Esophagus squamous epithelium (tissue), 5 donors: Measurements from ENCODE around the gene RUNX1. TPM values are rescaled to one million over a fixed set of nuclear protein-coding genes. Genes with fewer than 3 reads are reported as not detected.
"Not testable (repeated sequence)": the region's sequence is repeated elsewhere in the genome, so short reads cannot be mapped to it uniquely, and the experiment has no call there.

ENCODE experiments used
- DNase-seq: peaks from one replicate; lab custom pipeline; 2025; lab: John Stamatoyannopoulos, UW
- H3K27ac ChIP-seq, 4 donors: fragments of 200-600 bp; sonication (generic); one replicate each; pipeline ENCODE4 v1.5.1; 2016 to 2019; ENCODE audit warnings: mild to moderate bottlenecking in 1 of 4
- H3K27me3 ChIP-seq, 4 donors: fragments of 200-600 bp; sonication (generic); 1 replicate in 3 of 4; 2 replicates in 1 of 4; pipeline versions ENCODE4 v1.5.1 to v1.6.0; 2017 to 2021; ENCODE audit warnings: antibody characterized with exemption in 1 of 4
- H3K36me3 ChIP-seq, 3 donors: fragments of 200-600 bp; sonication (generic); one replicate each; pipeline ENCODE4 v1.5.1; 2016 to 2019
- H3K4me1 ChIP-seq, 3 donors: fragments of 200-600 bp; sonication (generic); one replicate each; pipeline ENCODE4 v1.5.1; 2017 to 2019
- H3K4me3 ChIP-seq, 4 donors: fragments of 200-600 bp; sonication (generic); 1 replicate in 3 of 4; 2 replicates in 1 of 4; pipeline ENCODE4 v1.5.1; 2016 to 2019; ENCODE audit warnings: mild to moderate bottlenecking in 2 of 4, moderate library complexity in 1 of 4
- H3K9me3 ChIP-seq, 3 donors: fragments of 200-600 bp; sonication (generic); one replicate each; pipeline ENCODE4 v1.5.1; 2016 to 2019
- POLR2A ChIP-seq, 4 donors: fragments of 450-650 bp; IDR thresholded peaks; one replicate each; pipeline ENCODE4 v1.6.1; 2017; ENCODE audit warnings: antibody characterized with exemption in 4 of 4, mild to moderate bottlenecking in 4 of 4, moderate library complexity in 3 of 4
- WGBS, 2 donors: methylation state at CpG; one replicate each; pipeline ENCODE4 v1.1.5; 2018; 5-methylcytosine and 5-hydroxymethylcytosine counted together
- intact Hi-C: fragments of 100-400 bp; cut with DNase I; formaldehyde crosslinking; loops from one replicate; pipeline ENCODE4 v1.15.0; 2022
- total RNA-seq, 4 donors: library from RNA; depleted of rRNA; stranded (reverse); fragments of >200 nt; gene quantifications; one replicate each; pipeline ENCODE4 v1.1.0, GENCODE V29; 2016
- TF ChIP-seq, protein P1 (sequence below), 6 experiments: fragments of 450-650 bp in 4 of 6; fragments of 200-600 bp in 2 of 6; sonication (generic) in 2 of 6; IDR thresholded peaks; one replicate each; pipeline ENCODE4 v1.5.1; 2016 to 2019; ENCODE audit warnings: antibody characterized with exemption in 6 of 6, mild to moderate bottlenecking in 4 of 6, moderate library complexity in 4 of 6
- donor health status: DM: yes; HTN: yes; CAD: no.

RUNX1 gene
- total RNA-seq, 4 donors from 2014 or later: 8.2 to 25.4 (median 18.3) TPM

DNA sequence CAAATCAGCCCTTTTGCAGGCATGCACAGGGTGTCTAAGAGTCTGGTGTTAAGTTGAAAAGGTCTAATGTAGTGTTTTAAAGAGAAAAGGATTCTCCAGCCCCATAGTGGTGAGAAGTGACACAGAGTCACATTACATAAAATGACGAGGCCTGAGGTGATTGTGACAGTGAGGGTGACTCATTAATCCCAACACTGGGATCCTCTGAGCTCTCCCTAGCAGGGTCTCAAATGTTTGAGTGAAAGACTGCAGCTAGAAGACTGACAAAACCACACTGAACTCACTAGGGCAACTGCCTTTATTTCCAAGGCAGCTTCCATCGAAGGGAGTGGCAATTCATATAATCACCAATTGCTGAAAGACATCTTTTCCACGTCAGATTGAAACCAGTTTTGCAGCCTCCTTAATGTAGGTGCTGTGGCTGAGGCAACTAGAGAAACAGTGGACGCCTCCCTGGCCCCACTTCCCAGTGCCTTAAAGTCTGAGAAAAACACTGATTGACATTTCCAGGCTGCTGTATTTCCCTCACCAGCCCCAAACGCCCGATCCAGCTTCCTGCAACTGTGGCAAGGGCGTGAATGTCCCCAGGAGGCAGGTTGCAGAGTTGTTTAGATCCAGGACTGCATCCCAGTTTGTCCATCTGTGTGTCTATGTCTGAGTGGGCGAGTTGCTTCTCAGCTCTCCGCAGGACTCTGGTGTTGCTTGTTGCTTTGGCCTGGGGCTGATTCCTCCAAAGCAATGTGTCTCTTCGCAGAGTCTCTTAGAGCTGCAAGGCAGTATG is 81.4 kb downstream of the RUNX1 start:
- H3K4me1 ChIP-seq: peaks cover 0 to 9% (median 0%) of the 10 kb centered on the region in 3 donors
- H3K27ac ChIP-seq: no peak overlapping the region
- H3K9me3 ChIP-seq: no peaks in the 10 kb centered on the region
- TF ChIP-seq, protein P1, sequence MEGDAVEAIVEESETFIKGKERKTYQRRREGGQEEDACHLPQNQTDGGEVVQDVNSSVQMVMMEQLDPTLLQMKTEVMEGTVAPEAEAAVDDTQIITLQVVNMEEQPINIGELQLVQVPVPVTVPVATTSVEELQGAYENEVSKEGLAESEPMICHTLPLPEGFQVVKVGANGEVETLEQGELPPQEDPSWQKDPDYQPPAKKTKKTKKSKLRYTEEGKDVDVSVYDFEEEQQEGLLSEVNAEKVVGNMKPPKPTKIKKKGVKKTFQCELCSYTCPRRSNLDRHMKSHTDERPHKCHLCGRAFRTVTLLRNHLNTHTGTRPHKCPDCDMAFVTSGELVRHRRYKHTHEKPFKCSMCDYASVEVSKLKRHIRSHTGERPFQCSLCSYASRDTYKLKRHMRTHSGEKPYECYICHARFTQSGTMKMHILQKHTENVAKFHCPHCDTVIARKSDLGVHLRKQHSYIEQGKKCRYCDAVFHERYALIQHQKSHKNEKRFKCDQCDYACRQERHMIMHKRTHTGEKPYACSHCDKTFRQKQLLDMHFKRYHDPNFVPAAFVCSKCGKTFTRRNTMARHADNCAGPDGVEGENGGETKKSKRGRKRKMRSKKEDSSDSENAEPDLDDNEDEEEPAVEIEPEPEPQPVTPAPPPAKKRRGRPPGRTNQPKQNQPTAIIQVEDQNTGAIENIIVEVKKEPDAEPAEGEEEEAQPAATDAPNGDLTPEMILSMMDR (IDR thresholded peaks at IDR 0.05): no peak
- no peak for TF ChIP-seq POLR2A (IDR thresholded peaks at IDR 0.05)
- WGBS, 2 donors: 67 to 70% methylated on average over 3 to 9 of the region's 10 CpGs
- peaks cover 0 to 13% (median 0%) of the 10 kb centered on the region in 4 donors for H3K27me3 ChIP-seq
- no peak for DNase-seq
- H3K36me3 ChIP-seq: no peaks in the 10 kb centered on the region
- intact Hi-C loops: no loop called here
- H3K4me3 ChIP-seq: no peak overlapping the region

DNA sequence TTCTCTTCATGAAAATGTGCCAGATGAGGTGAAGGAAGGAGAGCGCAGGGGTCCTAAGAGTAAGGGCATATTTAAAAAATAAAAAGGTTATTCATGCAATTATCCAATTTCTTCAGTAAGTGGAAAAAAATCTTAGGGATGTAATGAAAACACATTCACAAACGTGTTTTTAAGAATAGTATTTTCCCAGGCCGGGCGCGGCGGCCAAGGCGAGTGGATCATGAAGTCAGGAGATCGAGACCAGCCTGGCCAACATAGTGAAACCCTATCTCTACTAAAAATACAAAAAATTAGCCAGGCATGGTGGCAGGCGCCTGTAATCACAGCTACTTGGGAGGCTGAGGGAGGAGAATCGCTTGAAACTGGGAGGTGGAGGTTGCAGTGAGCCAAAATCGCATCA is 82.2 kb downstream of the RUNX1 start:
- H3K4me1 ChIP-seq, intact Hi-C loops, H3K36me3 ChIP-seq, H3K4me3 ChIP-seq, H3K9me3 ChIP-seq, DNase-seq, H3K27ac ChIP-seq: not testable (repeated sequence)
- WGBS, 2 donors: 87 to 88% methylated on average over 11 of the region's 11 CpGs
- peaks cover 0 to 16% (median 0%) of the 10 kb centered on the region in 4 donors for H3K27me3 ChIP-seq

DNA sequence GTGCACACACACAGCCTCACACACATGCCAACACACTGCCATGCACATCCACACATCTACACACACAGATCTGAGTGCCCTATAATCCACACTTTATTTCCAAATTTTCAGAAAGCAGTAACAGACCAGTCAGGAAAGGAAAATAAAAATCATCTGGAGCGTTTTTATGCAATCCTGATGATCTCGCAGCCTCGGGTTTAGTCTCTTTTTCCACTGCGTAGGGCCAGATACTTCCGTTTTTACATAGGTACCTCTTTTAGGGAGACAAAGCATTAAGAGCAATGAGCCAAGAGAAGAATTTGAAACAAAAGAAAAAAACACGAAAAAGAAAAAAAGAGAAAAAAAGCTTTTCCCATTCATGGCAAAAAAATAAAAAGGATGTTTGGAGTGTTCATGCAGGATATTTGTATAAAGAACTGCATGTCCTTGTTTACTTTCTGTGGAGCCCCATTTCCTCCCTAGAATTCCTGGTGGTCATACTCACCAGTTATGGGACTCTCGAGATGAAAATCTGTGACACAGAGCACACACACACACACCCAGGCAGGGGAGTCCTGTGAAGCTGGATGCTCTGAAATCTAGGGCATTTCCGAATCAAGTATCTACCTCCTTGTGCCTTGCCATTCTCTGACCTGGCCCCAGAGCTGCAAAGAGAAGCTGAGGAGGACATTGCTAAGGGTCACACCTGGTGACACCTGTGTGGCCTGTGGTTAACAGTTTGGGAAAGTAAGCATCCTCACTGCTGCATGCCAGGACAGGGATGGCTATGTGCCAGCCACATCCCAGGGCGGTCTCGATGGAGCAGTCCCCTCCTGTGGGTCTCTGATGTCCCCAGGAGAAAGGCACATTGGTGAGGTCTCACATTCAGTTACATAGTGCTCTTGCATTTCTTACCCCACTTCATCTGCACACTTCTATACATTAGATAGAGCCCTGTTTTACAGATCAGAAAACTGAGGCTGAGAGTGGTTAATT is 83.6 kb downstream of the RUNX1 start:
- intact Hi-C loops: no loop called here
- TF ChIP-seq, protein P1 (IDR thresholded peaks at IDR 0.05): no peak
- TF ChIP-seq POLR2A (IDR thresholded peaks at IDR 0.05): no peak
- Histone ChIP-seq H3K27ac (no peak overlapping the region), H3K4me3 (no peak overlapping the region), H3K27me3 (peaks cover 0 to 16% (median 0%) of the 10 kb centered on the region in 4 donors), H3K36me3 (no peaks in the 10 kb centered on the region), H3K9me3 (no peaks in the 10 kb centered on the region), H3K4me1 (peaks cover 0 to 9% (median 0%) of the 10 kb centered on the region in 3 donors)
- WGBS, 2 donors: 45 to 59% methylated on average over 10 of the region's 10 CpGs
- DNase-seq: no peak

DNA sequence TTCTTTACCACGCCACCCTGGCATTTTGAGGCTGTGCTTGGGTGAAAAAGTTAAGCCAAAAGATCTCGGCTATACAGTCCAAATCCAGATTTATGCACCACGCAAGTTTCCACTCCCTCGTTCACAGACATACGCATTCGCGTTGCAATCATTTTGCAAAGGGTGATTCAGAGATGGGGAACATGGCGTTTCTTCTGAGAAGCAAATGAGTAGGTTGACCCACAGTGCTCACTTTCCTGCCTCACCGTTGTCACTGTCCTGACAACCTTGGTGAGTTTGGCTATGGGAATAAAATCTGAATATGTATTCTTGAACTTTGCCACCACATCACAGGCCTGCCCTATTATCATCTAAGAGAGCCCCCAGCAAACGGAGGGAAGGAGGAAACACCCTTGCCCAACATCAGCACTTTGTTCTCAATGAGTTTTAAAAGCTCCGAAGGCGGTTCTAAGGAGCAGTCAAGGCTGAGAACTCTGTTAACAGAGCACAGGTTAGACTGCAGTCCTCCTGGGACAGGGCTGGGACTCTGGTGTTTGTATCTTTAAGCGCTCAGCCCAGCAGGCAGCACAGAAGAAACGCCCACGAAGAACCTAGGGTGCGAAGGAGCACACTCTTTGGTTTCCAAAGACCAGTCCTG is 86.4 kb downstream of the RUNX1 start:
- DNase-seq: no peak
- TF ChIP-seq POLR2A (IDR thresholded peaks at IDR 0.05): no peak
- TF ChIP-seq, protein P1 (IDR thresholded peaks at IDR 0.05): no peak
- Histone ChIP-seq H3K36me3 (no peaks in the 10 kb centered on the region), H3K9me3 (no peaks in the 10 kb centered on the region), H3K4me1 (peaks cover 0 to 5% (median 0%) of the 10 kb centered on the region in 3 donors), H3K27me3 (peaks cover 0 to 21% (median 0%) of the 10 kb centered on the region in 4 donors), H3K27ac (no peak overlapping the region), H3K4me3 (no peak overlapping the region)
- intact Hi-C loops: no loop called here
- 71 to 80% methylated on average over 12 to 14 of the region's 16 CpGs for WGBS, 2 donors

DNA sequence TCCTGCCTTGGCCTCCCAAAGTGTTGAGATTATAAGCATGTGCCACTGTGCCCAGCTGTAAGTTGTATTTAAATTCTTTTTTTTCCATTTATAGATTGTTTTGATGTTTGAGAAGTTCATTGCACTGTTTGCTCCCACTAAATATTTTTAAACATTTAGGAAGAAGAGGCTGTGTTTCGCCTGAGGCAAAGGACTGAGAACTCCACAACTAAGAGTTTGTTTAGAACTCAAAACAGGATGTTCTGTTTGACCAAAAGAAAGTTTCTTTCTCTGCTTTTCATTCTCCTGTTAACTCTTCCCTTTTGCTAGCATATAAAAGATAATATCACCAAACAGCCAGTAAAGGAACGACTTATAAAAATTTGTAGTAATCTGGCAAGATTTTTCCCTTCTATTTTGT is 87.0 kb downstream of the RUNX1 start:
- WGBS, 2 donors: 74 to 75% methylated on average over 2 of the region's 2 CpGs
- intact Hi-C loops: no loop called here
- Histone ChIP-seq H3K27me3 (peaks cover 0 to 21% (median 0%) of the 10 kb centered on the region in 4 donors), H3K9me3 (no peaks in the 10 kb centered on the region), H3K36me3 (no peaks in the 10 kb centered on the region), H3K27ac (no peak overlapping the region), H3K4me1 (no peaks in the 10 kb centered on the region), H3K4me3 (no peak overlapping the region)
- DNase-seq: no peak
- TF ChIP-seq POLR2A (IDR thresholded peaks at IDR 0.05): no peak
- TF ChIP-seq, protein P1 (IDR thresholded peaks at IDR 0.05): no peak
